OCI-LY1 (cell line): ENCODE data around the gene ERMARD.

ENCODE experiments used
- H2AFZ ChIP-seq: fragments of 200-600 bp; sonication (generic), shearing (Covaris generic); 2 replicates; pipeline ENCODE4 v1.6.0; 2014; ENCODE audit warnings: antibody characterized with exemption, mild to moderate bottlenecking, low read length
- H3F3A ChIP-seq: fragments of 200-600 bp; sonication (generic), shearing (Covaris generic); 2 replicates; pipeline ENCODE4 v1.6.0; 2014; ENCODE audit warnings: mild to moderate bottlenecking, antibody characterized with exemption, low read length, moderate library complexity; ENCODE audit not compliant: insufficient read depth
- H3K27ac ChIP-seq: fragments of 200-600 bp; sonication (generic); 2 replicates; pipeline ENCODE4 v1.5.1; 2014; ENCODE audit warnings: low read length, mixed run types, mild to moderate bottlenecking, low read depth; ENCODE audit not compliant: poor library complexity, severe bottlenecking
- H3K27me3 ChIP-seq: fragments of 200-600 bp; sonication (generic); 2 replicates; pipeline ENCODE4 v1.6.0; 2014; ENCODE audit warnings: antibody characterized with exemption, mild to moderate bottlenecking, low read length, moderate library complexity; ENCODE audit not compliant: insufficient read depth
- H3K36me3 ChIP-seq: fragments of 200-600 bp; sonication (generic); 2 replicates; pipeline ENCODE4 v1.6.1; 2014; ENCODE audit warnings: mild to moderate bottlenecking, antibody characterized with exemption, low read length, moderate library complexity, mixed read lengths; ENCODE audit not compliant: insufficient read depth
- H3K4me1 ChIP-seq: fragments of 200-600 bp; sonication (generic); 2 replicates; pipeline ENCODE4 v1.5.1; 2014; ENCODE audit warnings: mild to moderate bottlenecking, low read length, moderate library complexity; ENCODE audit not compliant: insufficient read depth, severe bottlenecking
- H3K4me2 ChIP-seq: fragments of 200-600 bp; sonication (generic), shearing (Covaris generic); 2 replicates; pipeline ENCODE4 v1.6.1; 2014; ENCODE audit warnings: low read length
- H3K4me3 ChIP-seq: fragments of 200-600 bp; sonication (generic); 2 replicates; pipeline ENCODE4 v1.5.1; 2014; ENCODE audit warnings: low read length, low read depth, mild to moderate bottlenecking, mixed read lengths; ENCODE audit not compliant: poor library complexity, severe bottlenecking
- H3K79me2 ChIP-seq: fragments of 200-600 bp; shearing (Covaris generic); 2 replicates; pipeline ENCODE4 v1.6.1; 2016; ENCODE audit warnings: mixed run types, low read length, mixed read lengths; ENCODE audit not compliant: insufficient read depth
- H3K9ac ChIP-seq: fragments of 200-600 bp; sonication (generic), shearing (Covaris generic); 2 replicates; pipeline ENCODE4 v1.6.1; 2014; ENCODE audit warnings: mild to moderate bottlenecking, low read length, mixed read lengths
- H3K9me2 ChIP-seq: fragments of 200-600 bp; sonication (generic), shearing (Covaris generic); 2 replicates; pipeline ENCODE4 v1.6.1; 2014; ENCODE audit warnings: low read depth, mild to moderate bottlenecking, low read length, mixed read lengths
- H3K9me3 ChIP-seq: fragments of 200-600 bp; shearing (Covaris generic); 2 replicates; pipeline ENCODE4 v1.6.1; 2014; ENCODE audit warnings: low read length, mixed read lengths
- H4K20me1 ChIP-seq: fragments of 200-600 bp; sonication (generic), shearing (Covaris generic); 2 replicates; pipeline ENCODE4 v1.6.0; 2016; ENCODE audit warnings: mild to moderate bottlenecking, low read length; ENCODE audit not compliant: insufficient read depth
- CTCF ChIP-seq: fragments of 200-600 bp; sonication (generic), shearing (Covaris generic); IDR thresholded peaks from 2 replicates; pipeline ENCODE4 v1.5.1; 2017; ENCODE audit warnings: mild to moderate bottlenecking, antibody characterized with exemption, low read length, moderate library complexity, mixed read lengths
- EZH2 ChIP-seq: fragments of 200-600 bp; sonication (generic), shearing (Covaris generic); IDR thresholded peaks from 2 replicates; pipeline ENCODE4 v1.8.0; 2017; ENCODE audit warnings: borderline replicate concordance, mixed run types, mild to moderate bottlenecking, antibody characterized with exemption, low read length, moderate library complexity, mixed read lengths

Gene ERMARD

GRCh38 chr6:169707772-169708171, 43.6 kb upstream of the ERMARD start:
- Histone ChIP-seq H3K9ac (no peak overlapping the region), H4K20me1 (no peaks in the 10 kb centered on the region), H3F3A (0 out of 2 replicates have a peak, but pooled peaks cover 15% of the 10 kb centered on the region), H3K4me2 (no peak overlapping the region), H3K4me1 (peaks cover 72% of the 10 kb centered on the region), H3K79me2 (peaks cover 20% of the 10 kb centered on the region), H3K27me3 (no peaks in the 10 kb centered on the region), H3K36me3 (peaks cover 69% of the 10 kb centered on the region), H3K9me3 (no peaks in the 10 kb centered on the region), H3K27ac (peak overlapping the region; percentile 40), H3K4me3 (no peak overlapping the region), H2AFZ (no peak overlapping the region), H3K9me2 (no peaks in the 10 kb centered on the region)
- no peak for TF ChIP-seq CTCF
- no peak for TF ChIP-seq EZH2

- Histone ChIP-seq H3K9me3 (no peaks in the 10 kb centered on the region), H3K27ac (peak overlapping the region; percentile 38), H3F3A (0 out of 2 replicates have a peak, but pooled peaks cover 15% of the 10 kb centered on the region), H3K9me2 (no peaks in the 10 kb centered on the region), H3K4me3 (no peak overlapping the region), H3K79me2 (peaks cover 5% of the 10 kb centered on the region; the same call in 1 of the 2 replicates), H3K9ac (no peak overlapping the region), H3K4me1 (peaks cover 57% of the 10 kb centered on the region), H4K20me1 (no peaks in the 10 kb centered on the region), H2AFZ (no peak overlapping the region), H3K4me2 (no peak overlapping the region), H3K27me3 (no peaks in the 10 kb centered on the region), H3K36me3 (peaks cover 70% of the 10 kb centered on the region)
- TF ChIP-seq EZH2 (no peak), CTCF (no peak)
These were observed 42.1 kb upstream of the ERMARD start for GRCh38 chr6:169709293-169709692.

- H3K79me2 ChIP-seq = 0 out of 2 replicates have a peak, but pooled peaks cover 4% of the 10 kb centered on the region
- peaks cover 71% of the 10 kb centered on the region for H3K36me3 ChIP-seq
- no peaks in the 10 kb centered on the region for H3K9me2 ChIP-seq
- H3K4me1 ChIP-seq = peaks cover 50% of the 10 kb centered on the region
- no peaks in the 10 kb centered on the region for H3K9me3 ChIP-seq
- H2AFZ ChIP-seq = no peak overlapping the region
- H3F3A ChIP-seq = 0 out of 2 replicates have a peak, but pooled peaks cover 15% of the 10 kb centered on the region
- no peak overlapping the region for H3K27ac ChIP-seq
- no peaks in the 10 kb centered on the region for H4K20me1 ChIP-seq
- H3K4me3 ChIP-seq = no peak overlapping the region
- no peaks in the 10 kb centered on the region for H3K27me3 ChIP-seq
- no peak overlapping the region for H3K4me2 ChIP-seq
- H3K9ac ChIP-seq = no peak overlapping the region
- no peak for TF ChIP-seq CTCF
- TF ChIP-seq EZH2 = no peak
These were observed 41.4 kb upstream of the ERMARD start for GRCh38 chr6:169710009-169710408.
